GM19463 (cell line): Measurements from ENCODE around the gene SLC35E4.
A peak's percentile ranks its signal among the peaks of the same experiment; 100 is the strongest.

Experiments used
- ATAC-seq: cut with Tn5 transposase; IDR thresholded peaks from one replicate; pipeline ENCODE4 v1.9.1; 2021; ENCODE audit warnings: mild to moderate bottlenecking, moderate library complexity; ENCODE audit not compliant: unreplicated experiment

Gene SLC35E4

DNA sequence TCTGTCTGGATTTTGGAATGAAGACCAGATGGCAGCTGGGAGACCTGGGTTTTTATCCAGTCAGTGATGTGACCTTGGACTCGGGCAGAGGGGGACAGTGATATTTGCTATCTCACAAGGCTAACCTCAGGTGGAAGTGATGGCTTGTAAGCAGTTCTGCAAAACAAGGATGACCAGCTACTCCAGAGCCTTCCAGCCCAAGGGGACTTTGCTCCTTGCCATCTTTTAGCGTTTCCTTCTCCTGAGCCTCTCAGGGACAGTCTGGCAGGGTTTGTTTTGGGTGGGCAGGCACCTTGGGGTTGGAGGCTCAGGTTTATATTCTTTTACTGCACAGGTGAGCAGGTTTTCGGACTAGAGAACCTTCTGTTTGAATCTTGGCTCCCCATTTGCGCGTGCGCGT, 49.6 kb downstream of the SLC35E4 start:
- ATAC-seq: no peak

DNA sequence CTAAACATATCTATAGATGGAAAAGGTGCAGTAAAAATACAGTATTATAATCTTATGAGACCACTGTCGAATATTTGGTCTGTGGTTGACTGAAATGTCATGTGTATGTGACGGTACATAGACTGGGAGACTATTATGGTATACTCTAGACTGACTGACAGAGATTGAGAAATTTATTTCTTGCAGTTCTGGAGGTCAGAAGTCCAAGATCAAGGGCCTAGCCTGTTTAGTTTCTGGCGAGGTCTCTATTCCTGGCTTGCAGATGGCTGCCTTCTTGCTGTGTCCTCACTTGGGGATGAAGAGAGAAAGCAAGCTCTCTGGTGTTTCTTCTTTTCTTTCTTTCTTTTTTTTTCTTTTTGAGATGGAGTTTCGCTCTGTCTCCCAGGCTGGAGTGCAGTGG, 51.8 kb downstream of the SLC35E4 start:
- no peak for ATAC-seq

DNA sequence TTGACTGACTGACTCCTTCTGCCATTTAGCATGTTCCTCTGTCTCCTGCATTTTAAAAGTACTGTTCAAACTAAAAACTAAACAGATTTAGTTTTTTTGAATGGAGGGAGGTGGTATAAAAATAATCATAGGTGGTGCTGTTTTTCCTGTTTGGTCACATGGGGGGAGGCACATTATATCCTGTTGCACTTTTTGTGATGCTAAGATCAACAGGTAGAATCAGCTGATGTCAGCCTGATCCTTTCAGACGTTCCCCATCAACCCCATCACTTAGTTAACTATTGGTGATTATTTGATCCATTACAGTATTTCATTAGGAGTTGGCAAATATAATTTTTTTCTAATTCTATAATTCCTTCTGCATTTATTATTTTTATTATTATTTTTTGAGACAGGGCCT, 54.0 kb downstream of the SLC35E4 start:
- no peak for ATAC-seq

DNA sequence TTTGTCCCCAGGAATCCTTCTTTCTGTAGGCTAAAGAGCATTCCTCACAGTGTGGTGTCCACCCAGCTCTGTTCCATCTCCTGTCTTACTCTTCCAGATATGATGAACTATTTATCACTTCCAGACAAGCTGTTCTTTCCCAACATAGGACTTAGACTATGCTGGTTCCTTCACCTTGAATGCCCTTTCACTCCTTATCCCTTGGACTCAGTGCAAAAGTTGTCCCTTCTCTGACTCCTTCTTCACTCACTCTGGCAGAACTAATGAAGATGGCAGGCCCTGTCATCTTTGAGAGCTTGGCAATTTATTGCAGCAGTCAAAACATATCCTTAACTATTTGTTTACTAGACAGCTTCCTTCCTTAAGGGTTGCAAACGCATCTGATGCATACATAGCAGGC, 55.6 kb downstream of the SLC35E4 start:
- no peak for ATAC-seq

DNA sequence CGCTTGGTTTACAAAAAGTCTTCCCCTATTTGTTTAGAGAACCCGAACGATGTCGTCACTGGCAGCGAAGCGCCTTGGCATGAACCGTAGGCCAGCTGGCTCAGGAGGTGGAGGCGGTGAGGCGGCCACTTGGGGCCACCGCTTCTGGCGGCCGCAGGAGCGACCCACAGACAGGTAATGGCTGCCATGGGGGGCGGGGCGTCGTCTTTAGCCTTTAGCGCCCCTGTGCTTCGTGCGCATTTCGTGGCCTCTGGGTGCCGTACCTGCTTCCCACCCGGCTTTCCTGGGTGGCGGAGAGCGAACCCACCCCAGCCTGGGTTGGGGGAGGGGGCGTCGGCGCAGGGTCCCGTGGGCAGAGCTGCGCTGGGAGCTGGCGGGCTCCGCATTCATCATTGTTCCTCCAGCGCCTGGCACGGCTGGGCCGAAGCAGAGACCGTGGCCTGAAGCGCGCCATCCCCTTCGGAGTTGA, 58.6 kb downstream of the SLC35E4 start:
- ATAC-seq: peak; percentile 41

DNA sequence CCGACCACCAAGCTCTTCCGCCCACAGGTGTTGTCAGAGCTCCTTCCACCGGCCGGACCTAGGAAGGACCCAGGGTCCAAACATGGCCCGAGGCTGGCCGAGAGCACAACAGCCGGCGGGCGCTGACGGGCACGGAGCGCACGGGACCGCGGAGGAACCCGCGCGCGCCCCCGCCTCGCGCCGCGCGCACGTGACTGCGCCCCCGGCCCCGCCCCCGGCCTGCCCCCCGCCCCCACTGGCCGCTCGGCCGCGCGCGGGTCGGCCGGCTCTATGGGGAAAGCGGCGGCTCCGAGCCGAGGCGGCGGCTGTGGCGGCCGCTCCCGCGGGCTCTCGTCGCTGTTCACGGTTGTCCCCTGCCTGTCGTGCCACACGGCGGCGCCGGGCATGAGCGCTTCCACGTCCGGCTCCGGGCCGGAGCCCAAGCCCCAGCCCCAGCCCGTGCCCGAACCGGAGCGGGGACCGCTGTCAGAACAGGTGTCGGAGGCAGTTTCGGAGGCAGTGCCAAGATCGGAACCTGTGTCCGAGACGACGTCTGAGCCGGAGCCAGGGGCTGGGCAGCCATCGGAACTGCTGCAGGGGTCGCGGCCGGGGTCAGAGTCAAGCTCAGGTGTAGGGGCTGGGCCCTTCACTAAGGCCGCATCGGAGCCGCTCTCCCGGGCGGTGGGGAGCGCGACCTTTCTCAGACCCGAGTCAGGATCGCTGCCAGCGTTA, 59.2 kb downstream of the SLC35E4 start, which contains the start of gene OSBP2:
Gene OSBP2 (plus strand): TSS at position 235 of the 711 bp plus-strand sequence. CDS start 36 bp downstream, at position 271.
- ATAC-seq: peak; percentile 45

DNA sequence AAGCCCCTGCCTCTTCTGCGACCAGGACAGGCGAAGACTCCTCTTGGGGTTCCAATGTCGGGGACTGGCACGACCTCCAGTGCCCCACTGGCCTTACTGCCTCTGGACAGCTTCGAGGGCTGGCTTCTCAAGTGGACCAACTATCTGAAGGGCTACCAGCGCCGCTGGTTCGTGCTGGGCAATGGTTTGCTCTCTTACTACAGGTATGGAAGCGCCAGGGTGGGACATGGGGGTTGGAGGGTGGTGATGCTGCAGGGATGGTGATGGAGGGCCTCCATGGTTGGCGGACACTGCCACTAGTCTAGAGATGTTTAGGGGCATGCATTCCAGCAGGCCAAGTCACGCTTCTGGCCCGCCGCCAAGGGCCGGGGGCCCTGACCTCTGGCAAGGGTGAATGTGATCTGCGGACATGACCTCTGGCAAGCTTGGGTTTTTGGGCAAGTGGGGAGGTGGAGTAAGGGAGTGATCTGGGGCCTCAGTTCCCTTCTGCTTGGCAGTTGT, 59.8 kb downstream of the SLC35E4 start:
- ATAC-seq: no peak

DNA sequence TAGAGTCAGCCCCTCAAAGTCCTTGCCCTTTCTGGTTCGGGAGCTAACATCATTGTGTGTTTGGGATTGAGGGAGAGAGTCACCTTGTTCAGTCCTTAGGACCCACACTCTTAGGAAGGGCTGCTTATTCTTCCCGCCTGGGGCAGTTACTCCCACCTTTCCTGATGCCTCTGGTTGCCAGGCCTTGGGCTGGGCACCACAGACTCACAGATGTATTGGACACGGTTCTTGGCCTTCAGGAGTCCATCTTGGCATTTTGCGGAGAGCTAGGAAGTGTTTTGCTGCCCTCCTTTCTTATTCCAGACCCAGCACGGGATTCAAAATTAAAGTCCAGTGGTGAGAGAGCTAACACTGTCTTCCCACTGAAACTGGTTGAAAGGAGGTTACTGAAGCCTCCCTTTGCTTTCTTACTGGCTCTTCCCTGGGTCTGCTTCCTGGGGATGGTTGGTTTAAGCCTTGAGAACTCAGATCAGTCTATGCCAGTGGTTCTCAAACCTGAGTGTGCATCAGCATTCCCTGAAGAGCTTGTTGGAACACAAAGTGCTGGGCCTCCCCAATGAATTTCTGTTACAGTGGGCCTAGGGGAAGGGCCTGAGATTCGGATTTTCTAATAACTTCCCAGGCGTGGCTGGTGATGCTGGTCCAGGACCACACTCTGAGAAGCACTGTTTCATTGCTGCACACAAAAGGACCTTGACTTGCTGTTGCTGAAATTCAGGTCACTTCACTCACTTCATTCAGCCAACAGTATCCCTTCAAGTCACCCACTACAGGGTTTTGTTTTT, 60.5 kb downstream of the SLC35E4 start:
- no peak for ATAC-seq
